Panc1 (cell line): Measurements from ENCODE around the gene G6PC2.

Experiments used
- POLR2AphosphoS5 ChIP-seq: IDR thresholded peaks from 2 replicates; pipeline ENCODE4 v1.6.1; 2012; ENCODE audit warnings: mild to moderate bottlenecking, low read depth, low read length, moderate library complexity
- REST ChIP-seq, 2 experiments: IDR thresholded peaks; 2 replicates each; pipeline ENCODE4 v1.6.1; 2011 to 2012; ENCODE audit warnings: low read depth in 2 of 2, control low read depth in 1 of 2, low read length in 1 of 2, mild to moderate bottlenecking in 1 of 2, moderate library complexity in 1 of 2; ENCODE audit not compliant: insufficient read depth in 1 of 2
- TF ChIP-seq, protein P1 (sequence below): fragments of 450-650 bp; IDR thresholded peaks from 2 replicates; pipeline ENCODE4 v1.5.1; 2017; ENCODE audit warnings: mild to moderate bottlenecking

GRCh38 chr2:168929031-168929430, 27.9 kb downstream of the G6PC2 start:
- TF ChIP-seq, protein P1, sequence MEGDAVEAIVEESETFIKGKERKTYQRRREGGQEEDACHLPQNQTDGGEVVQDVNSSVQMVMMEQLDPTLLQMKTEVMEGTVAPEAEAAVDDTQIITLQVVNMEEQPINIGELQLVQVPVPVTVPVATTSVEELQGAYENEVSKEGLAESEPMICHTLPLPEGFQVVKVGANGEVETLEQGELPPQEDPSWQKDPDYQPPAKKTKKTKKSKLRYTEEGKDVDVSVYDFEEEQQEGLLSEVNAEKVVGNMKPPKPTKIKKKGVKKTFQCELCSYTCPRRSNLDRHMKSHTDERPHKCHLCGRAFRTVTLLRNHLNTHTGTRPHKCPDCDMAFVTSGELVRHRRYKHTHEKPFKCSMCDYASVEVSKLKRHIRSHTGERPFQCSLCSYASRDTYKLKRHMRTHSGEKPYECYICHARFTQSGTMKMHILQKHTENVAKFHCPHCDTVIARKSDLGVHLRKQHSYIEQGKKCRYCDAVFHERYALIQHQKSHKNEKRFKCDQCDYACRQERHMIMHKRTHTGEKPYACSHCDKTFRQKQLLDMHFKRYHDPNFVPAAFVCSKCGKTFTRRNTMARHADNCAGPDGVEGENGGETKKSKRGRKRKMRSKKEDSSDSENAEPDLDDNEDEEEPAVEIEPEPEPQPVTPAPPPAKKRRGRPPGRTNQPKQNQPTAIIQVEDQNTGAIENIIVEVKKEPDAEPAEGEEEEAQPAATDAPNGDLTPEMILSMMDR = no peak
- TF ChIP-seq REST (IDR thresholded peaks at IDR 0.05; ENCODE audit: insufficient read depth in 1 of 2, low read depth in 2 of 2, low read length in 1 of 2) (no peak), POLR2AphosphoS5 (no peak)
